GM18502 (cell line): ENCODE data around the gene L2HGDH.

Experiments used
- ATAC-seq: cut with Tn5 transposase; IDR thresholded peaks from one replicate; pipeline ENCODE4 v1.9.1; 2021; ENCODE audit warnings: mild to moderate bottlenecking; ENCODE audit not compliant: unreplicated experiment, poor library complexity

L2HGDH gene

DNA sequence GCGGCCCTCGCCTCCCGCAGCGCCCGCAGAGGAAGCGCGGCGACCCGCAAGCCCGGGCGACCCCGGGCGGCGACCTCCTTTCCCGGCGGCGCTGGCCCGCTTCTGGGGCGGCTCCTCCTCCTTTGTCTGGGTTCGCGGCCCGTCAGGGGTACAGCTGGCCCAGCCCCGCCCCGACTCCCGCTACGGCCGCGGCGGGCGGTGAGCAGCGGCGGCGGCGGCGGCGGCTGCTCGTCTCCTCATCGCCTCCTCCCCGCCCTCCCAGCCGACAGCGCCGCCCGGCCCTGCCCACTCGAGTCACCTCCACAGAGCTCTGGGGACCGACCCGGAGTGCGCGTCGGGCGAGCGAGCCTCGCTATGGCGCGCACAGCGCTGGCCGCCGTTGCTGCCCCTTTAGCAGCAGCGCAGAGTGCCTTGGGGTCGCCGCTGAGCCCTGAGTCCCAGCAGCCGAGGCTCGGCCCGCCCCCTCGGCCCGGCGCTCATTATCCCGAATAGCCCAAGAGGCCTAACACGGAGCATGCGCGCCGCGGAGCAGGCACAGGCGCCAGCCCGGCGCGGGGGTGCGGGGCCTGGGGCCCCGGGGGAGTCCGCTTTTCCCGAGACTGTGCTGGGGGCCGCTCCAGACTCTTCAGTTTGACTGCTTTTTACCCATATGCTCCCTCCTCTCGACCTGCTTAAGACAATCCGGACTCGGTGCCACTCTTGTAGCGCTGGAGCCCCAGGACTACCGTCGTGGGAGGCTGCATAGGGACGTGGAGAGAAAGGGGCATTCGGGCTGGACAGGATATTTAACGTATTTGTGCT, 80.4 kb downstream of the L2HGDH start, which contains the start of gene SOS2:
TSS of gene SOS2 (minus strand) at position 104 of the 801 bp plus-strand sequence. CDS start 295 bp downstream, outside the sequence.
- peak; percentile 89 for ATAC-seq

DNA sequence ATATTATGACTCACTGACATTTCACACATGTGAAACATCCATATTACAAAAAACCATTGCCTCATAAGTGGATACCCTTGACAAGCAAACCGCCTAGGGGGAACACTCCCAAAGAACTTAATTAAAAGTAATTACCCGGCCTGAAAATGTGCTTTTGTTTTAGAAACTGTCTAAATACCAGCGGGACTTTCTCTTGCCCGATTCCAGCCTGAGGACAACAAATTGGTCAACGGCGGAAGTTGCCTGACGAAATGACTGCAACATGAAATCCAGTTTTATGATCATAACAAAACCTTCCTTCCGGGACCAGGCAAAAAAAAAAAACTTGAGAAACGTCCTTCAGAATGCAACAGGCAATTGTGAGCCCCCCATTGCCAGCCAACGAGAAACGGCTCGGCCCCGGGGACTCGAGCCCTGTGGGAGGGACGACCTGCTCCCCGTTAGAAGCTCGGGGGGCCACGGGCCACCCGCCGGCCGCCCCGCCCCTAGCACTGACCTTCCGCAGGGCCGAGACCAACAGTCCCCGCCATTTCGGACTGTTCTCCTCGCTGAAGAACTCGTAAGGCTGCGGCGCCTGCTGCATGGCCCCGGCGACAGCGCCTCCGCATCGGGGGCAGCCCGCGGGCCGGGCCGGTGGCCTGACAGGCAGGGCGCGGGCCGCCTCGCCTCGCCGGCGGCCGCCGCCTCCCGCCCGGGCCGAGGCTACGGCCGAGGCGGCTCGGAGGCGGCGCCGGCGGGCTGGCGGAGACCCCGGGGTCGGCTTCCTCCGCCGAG, 81.1 kb downstream of the L2HGDH start:
- peak; percentile 40 for ATAC-seq

DNA sequence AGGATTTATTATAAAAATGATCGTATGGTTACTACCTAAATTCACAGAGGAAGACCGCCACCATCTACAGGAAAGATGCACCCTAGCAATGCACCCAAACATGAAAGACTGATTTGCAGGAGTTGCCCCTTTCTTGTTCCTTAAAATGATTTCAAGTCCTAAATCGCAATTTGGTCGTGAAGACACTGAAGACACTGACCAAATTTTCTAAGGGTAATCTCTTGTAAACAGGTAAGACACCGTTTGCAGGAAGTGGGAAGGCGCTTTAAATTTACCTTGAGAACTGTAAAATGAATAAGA, 81.7 kb downstream of the L2HGDH start:
- no peak for ATAC-seq

DNA sequence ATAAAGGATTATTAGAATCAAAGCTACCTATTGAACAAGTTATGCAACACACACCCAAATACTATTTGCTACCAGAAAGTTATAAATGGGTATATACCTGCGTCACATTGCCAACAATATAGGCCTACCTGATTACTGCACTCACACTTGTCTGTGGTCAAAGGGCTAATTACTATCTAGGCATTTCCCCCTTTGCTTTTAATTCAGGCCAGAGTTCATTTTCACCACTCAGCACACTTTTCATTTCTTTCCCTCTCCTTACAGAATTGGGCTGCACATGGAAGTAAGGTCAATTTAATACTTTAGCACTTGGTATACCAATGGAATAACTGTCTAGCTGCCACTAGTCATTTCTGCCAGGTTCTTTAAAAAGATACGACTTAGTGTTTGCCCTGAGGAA, 82.3 kb downstream of the L2HGDH start:
- ATAC-seq: no peak

DNA sequence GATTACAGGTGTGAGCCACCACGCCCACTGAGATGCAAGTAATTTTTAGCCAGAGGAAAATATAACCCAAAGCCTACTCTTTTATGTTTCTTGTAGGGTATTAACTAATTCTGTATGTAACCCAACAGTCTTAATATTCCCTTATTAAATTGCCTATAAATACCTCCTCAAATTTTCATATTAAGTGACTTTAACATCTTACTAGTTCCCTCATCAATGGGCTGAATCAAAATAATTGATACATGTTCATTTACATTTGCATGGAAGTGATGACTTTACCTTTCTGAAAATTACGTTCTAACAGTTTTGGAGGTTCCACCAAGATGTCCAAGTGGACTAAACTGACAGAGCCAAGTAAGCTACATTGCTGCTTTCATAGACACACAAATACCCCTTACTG, 83.7 kb downstream of the L2HGDH start:
- no peak for ATAC-seq

DNA sequence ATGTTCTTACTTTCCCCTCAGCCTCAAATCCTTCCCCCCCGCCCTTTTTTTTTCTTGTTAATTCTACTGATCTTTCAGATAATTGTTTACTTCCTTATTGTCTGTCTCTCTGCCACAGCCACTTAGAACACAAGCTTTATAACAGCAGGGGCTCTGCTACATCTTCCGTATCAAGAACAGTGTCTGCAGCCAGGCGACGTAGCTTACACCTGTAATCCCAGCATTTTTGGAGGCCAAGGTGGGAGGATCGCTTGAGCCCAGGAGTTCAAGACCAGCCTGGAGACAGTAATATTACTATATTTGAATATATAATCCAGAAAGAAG, 86.1 kb downstream of the L2HGDH start:
- ATAC-seq: no peak

DNA sequence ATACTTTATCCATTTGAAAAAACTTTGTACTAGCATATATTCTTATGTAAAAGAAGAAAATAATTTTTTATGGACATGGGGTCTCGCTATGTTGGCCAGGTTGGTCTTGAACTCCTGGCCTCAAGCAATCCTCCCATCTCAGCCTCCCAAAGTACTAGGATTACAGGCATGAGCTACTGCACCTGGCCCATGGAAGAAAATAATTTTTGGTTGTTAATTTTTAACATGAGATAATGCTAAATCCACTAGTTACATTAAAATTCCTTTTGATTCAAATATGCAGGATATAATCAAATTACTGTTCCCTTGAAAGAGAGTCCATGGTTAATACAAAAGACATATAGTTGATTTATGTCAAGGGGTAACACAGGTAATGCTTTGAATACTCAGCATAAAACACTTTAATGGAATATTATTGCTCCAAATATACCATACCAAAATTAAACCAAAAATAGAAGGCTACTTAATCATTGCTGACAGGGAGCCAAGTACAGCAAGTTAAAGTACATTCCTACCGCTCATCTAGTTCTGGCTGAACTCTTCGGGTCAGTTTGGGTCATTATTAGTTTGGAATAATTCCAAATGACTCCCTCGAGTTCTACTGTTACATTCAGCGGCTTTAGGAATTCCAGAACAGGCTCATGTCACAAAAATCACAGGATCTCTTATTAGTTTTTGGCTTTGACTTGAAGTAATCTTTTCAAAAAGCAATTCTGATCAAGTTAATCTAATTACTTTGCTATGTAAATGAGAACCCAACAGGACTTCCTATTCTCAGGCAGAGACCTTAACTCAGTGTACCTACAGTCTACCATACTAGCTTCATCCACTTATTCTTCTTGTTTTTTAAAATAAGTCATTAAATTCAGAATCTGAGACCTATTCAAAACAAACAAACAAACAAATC, 86.7 kb downstream of the L2HGDH start:
- no peak for ATAC-seq

DNA sequence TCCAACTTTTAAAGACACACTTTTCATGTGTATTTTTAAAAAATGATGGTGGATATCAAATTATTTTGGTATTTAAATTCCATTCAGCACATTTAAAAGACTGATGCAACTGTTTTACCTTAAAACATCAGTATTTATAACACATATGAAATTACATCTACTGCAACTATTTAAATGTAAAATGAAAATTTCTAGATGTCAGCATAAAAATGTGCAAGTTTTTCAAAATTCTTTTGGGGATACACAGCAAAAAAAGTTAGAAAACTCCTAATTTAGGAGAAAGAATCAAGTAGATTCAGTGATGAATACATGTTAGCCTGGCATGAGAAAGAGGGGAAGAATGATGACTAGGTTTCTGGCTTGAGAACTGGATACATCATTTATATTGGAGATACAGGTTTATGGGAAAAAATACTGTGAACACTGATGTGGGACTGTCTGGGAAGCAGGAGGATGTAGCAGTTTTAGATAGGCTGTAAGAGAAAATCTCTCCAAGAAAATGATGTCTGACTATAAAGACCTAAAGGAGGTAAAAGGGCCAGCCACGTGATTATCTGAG, 89.9 kb downstream of the L2HGDH start:
- ATAC-seq: no peak

DNA sequence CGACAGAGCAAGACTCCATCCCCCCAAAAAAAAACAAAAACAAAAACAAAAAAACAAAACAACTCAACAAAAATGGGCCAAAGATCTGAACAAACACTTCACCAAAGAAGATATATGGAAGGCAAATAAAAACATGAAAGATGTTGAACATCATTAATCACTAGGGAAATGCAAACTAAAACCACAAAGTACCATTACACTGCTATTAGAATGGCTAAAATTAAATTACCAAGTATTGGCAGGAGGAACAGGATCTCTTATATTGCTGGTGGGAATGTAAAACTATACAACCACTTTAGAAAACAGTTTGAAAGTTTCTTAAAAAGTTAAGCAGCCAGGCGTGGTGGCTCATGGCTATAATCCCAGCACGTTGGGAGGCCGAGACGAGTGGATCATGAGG, 93.5 kb downstream of the L2HGDH start:
- ATAC-seq: no peak

DNA sequence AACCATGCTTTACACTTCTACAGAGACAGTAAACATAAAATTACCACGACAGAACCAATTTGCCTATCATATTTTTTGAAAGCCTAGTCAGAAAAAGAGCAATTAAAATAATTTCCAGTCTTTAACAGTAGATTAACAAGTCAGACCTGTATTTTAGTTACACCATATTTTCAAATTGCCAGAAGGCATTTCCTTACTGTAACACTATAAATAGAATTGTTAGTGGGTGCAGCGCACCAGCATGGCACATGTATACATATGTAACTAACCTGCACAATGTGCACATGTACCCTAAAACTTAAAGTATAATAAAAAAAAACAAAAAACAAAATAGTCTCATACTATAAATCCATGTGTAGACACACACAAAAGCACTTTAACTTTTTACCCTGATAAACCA, 96.6 kb downstream of the L2HGDH start:
- ATAC-seq: no peak

DNA sequence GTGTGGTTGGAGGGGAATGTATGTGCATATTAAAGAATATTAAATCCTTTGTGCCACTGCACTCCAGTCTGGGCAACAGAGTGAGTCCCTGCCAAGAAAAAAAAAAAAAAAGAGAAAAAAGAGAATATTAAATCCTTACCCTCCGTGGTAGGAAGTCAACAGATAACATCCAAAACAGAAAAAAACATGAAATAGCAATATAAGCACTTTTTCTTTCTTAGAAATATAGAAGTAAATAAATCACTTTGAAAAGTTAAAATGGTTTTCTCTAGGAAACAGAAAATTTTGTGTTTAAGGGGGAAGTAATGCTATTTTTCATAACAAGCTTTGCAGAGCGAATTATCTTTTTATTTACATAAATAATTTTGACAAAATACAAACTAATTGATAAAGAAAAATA, 98.2 kb downstream of the L2HGDH start:
- ATAC-seq: no peak

DNA sequence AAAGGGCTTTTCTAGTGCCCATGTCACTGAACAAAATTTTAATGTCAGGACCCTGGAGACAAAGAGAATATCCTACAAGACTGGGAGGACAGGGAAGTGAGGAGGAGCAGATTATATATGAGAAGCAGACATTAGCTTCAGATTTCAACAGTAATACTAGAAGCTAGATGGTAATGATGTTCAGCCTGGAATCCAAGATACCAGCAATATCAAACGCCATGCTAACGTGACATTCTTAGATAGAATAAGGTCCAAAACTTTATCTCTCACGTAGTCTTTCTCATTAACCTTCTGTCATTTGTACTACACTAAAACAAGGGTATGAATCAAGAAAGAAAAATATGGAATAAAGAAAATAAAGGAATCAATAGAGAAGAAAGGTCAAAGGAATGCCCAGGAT, 99.3 kb downstream of the L2HGDH start:
- ATAC-seq: no peak

DNA sequence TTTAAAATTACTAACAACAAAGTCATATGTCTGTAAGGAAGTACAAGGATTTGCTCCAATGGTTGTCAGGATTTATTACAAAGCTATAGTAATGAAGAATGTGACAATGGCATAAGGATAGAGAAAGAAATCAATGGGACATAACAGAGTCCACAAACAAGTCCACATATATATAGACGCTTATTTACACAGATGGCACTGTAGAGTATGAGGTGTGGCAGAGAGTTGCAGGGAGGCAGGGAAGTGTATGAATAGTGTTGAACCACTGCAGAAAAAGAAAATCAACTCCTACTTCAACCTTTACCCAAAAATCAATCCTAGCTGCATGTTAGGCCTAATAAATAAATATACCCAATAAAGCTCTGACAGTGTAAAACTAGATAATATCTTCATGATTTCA, 102.0 kb downstream of the L2HGDH start:
- ATAC-seq: no peak

DNA sequence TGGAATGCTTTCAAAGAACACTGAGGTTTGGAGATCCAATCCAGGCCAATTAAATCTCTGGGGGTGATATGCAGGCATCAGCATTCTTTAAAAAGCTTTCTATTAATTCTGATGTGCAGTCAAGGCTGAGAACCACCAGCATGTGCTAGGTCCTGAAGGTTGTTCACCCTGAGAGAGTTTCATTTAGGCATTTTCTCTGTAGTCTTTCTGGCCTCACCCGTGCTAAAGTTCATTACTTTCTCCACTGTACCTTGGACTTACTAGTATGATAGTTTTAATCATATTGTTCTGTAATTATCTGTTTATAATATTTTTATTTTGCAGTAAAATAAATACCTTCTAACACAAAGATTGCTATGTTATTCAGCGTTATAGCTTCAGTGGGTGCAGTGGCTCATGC, 113.5 kb downstream of the L2HGDH start:
- no peak for ATAC-seq

DNA sequence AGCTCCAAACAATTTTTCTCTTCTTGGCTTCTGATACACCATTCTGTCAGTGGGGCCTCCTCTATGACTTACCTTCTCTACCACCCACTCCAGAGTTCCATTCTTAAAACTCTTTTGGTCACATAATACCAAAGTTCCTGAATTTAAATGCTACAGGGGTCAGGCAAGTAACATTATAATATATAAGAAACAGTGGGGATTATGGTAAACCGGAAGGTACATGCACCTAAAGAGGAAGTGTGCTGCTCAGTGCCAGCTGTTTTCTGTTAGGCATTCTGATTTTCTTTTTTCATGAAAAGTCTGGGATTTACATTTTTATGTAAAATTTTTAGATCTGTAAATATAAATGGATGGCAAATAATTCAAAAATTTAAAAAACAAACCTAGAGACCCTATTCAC, 120.5 kb downstream of the L2HGDH start:
- no peak for ATAC-seq
